NCI-H2227 treated with DMSO at 0.1 percent for 48 hours (cell line): ENCODE results near the gene AEN.
"Not testable (repeated sequence)": the region's sequence is repeated elsewhere in the genome, so short reads cannot be mapped to it uniquely, and the experiment has no call there.

Experiments
- DNase-seq: peaks from one replicate; lab custom pipeline; 2025; lab: John Stamatoyannopoulos, UW

The AEN gene

DNA sequence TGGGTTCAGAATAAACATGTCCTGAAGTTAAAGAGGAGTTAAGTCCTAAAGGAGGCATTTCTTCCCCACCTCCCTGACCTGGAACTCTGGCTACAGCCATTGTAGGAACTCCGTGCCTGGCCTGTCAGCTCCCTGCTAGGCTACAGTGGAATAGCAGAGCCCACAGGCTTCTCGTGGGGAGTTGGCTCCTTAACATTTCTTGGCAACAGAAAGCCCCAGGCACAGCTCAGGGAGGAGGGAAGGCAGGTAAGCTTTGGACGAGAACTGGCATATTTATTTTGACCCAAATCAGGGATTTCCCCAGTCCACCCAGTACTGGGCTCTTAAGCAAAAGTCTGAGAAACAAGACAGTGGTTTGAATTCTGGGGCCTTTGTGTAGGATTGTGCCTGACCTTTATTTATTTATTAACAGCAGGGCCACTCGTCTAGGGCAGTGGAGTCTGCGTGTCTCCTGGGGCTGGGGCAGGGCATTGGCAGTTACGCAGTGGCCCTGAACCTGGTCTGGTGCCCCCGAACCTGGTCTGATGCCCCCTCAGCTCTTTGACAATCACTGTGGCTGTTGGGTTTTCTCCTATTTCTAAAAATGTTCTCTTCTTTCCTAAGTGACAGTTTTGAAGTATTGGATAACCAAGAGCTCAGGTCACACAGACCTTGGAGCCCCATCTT, 9.8 kb downstream of the AEN start:
- DNase-seq, result no peak

DNA sequence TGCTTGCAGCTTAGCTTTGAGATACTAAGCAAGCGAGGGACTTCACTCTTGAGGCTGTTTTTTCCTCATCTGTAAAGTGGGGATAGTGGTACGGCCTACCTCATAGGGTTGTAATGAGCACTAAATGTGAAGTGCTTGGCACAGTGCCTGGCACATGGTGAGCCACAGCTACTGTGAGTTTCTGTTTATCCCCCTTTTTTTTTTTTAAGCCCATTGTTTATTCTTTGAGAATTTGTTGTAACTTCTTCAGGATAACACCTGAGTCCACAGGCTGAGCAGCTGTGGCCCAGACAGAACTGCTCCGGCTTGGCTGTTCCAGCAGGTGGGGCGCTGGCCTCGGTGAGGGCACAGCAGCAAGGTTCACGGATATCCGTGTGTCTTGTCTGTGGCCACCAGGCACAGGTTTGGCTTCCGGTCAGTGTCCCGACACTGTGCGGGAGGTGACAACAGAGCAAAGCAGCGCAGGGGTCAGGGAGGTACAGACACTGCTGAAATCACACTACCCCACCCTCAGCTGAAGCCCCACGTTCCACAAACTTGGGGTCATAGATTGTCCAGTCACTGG, 10.4 kb downstream of the AEN start:
- no peak for DNase-seq

GRCh38 chr15:88632797-88633196, 11.7 kb downstream of the AEN start:
- DNase-seq, result not testable (repeated sequence)

- DNase-seq, result no peak
Measured at GRCh38 chr15:88634449-88634848, 13.3 kb downstream of the AEN start.

DNA sequence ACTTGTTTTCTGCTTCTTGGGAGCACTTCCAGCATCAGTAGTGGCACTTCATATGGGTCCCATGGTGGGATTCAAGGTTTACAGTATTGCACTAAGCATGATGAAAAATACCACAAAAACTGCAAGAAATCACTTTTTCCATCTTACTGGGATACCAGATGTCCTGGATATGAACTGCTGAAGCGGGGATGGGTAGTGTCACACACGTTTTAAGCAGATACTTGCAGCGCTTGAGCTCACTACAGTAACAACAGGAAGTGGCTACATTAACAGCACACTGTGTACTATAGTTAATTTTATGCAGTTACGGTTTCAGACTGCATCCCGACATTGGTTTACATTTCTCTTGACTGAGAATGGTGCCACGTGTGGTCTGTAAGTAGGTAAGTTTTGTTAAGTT, 14.2 kb downstream of the AEN start:
- DNase-seq, result no peak

DNA sequence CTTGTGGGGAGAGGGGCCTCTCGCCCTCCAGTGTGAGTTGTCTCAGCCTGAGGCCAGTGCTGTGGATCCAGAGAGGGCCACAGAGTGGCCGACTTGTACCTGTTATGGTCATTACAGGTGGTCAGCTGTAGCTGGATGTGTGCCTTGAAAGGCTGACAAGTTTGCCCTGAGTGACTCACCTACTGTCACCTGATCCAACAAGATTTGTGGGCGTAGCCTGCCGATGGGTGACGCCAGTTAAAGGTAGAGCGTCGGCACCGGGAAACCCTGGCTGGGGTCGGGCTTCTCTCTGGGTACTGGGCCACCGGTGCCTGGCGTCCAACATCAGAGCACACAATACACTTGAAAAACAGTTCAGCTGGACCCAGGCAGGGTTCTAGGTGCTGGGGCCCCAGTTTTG, 14.9 kb downstream of the AEN start:
- DNase-seq, result no peak

DNA sequence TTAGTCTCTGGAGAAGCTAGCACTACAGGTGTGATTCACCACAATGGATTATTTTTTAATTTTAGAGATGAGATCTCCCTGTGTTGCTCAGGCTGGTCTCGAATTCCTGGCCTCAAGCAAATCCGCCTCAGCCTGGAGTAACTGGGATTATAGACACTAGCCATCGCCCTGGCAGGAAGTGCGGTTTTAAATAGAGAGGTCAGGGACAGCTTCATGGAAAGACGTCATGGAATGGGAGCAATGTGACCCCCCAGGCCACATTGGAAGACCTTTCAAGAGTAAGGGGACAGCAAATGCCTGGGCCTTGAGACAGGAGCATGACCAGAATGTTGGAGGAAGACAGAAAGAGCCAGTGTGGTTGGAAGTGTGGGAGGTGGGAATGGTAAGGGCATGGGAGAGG, 15.5 kb downstream of the AEN start:
- DNase-seq, result no peak

- no peak for DNase-seq
Measured at GRCh38 chr15:88637436-88637835, 16.3 kb downstream of the AEN start.

DNA sequence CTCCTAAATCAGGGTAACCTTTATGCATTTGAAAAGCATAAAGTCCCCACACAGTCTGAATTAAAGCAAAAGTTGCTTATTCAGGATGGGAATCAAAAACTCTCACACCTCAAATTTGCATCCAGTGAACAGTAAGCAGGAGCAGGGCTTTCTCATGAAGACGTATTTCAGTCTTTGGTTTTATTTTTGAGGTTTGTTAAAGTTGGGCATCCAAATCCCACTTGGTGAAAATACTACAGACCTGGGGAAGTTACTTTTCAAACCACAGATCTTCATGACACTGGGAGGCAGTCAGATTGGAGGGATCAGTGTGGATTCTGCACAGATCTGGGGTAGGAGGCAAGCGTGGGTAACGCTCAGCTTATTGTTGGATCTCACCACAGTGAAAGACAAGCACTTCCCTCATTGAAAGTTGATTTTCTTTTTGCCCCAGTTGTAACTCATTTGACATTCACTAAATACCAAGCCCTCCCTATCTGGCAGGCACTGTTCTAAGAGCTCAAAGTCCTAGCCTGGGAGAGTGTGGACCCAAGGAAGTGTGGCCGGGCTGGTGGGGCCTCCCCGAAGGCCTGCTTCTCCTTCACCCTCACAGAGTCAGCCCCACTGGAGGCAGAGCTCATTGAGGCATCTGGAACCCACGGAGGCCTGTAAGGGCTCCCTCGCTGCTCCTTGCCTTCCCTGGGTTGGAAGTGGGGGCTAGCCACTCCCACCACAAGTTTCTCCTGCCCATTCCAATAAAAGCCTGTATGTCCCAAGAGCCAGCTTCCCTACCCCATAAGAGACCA, 16.9 kb downstream of the AEN start:
- DNase-seq, result no peak

GRCh38 chr15:88638626-88639372, 17.7 kb downstream of the AEN start, which contains the start of gene ISG20:
Gene ISG20, plus strand, starts transcription at chr15:88639016. Its CDS starts 351 bp downstream, at chr15:88639367.
- DNase-seq, result peak; percentile 66

DNA sequence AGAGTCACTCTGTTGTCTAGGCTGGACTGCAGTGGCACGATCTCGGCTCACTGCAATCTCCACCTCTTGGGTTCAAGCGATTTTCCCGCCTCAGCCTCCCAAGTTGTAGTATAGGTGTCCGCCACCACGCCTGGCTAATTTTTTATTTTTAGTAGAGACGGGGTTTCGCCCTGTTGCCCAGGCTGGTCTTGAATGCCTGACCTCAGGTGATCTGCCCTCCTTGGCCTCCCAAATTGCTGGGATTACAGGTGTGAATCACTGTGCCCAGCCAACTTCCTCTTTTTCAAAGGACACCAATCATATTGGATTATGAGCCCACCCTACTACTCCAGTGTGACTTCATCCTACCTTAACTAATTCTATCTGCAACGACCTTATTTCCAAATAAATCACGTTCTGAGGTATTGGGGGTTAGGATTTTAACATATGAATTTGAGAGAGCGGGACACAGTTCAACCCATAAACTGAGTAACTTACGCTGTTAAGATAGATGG, 20.9 kb downstream of the AEN start:
- no peak for DNase-seq

GRCh38 chr15:88642514-88642913, 21.4 kb downstream of the AEN start:
- not testable (repeated sequence) for DNase-seq

DNA sequence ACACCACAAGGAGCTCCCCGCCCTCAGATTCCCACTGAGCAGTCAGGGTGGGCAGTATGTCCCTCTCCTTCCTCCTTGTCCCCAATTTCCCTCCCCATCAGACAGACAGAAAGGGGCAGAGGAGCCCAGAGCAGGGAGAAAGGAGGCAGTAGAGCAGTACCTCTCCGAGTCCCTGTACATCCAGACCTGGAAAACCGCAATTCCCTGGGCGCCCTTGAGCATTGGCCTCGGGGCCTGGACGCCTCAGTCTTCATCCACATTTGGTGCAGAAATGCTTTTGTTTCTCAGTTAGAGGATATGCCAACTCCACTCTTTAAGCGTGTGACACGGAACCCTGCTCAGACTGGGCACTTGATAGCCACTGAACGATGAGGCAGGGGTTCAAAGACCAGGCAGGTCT, 23.6 kb downstream of the AEN start:
- DNase-seq, result no peak

- no peak for DNase-seq
Measured at GRCh38 chr15:88645171-88646087, 24.3 kb downstream of the AEN start.

DNA sequence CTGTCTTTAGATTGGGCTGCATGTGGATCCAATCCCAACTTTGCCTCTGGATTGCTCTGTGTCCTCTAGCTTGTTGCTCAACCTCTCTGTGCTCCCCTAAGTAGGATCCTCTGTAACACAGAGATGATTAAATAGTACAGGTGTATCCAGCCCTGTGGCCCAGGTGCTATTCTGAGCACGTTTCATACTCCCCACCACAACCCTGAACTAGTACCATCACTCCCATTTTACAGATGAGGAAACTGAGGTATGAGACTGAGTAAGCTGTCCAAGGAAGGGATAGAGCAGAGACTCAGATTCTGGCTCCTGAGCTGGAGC, 24.9 kb downstream of the AEN start:
- DNase-seq, result no peak

DNA sequence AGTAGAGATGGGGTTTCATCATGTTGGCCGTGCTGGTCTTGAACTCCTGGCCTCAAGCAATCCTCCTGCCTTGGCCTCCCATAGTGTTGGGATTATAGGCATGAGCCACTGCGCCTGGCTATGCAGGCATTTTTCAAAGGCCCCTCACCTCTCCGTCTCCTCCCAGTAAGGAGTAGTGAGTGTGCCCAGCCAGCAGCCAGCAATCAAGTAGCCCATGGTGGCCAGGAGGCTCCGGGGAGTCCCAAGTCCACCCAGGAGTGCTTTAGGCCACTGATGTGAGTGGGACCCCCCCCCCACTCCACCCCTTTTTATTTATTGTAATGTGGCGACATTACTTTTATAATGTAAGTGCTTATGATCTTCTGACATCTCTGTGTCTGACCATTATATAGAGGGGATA, 25.8 kb downstream of the AEN start:
- DNase-seq, result no peak

- DNase-seq, result no peak
Measured at GRCh38 chr15:88647351-88648105, 26.4 kb downstream of the AEN start.

- no peak for DNase-seq
Measured at GRCh38 chr15:88648357-88649214, 27.4 kb downstream of the AEN start.

GRCh38 chr15:88649286-88649733, 28.2 kb downstream of the AEN start:
- no peak for DNase-seq
